HG03439 (cell line): ENCODE data around the gene WFDC10A.
"Not testable (repeated sequence)": the region's sequence is repeated elsewhere in the genome, so short reads cannot be mapped to it uniquely, and the experiment has no call there.

Experiments used
- ATAC-seq: cut with Tn5 transposase; IDR thresholded peaks from one replicate; pipeline ENCODE4 v1.9.1; 2021; ENCODE audit warnings: mild to moderate bottlenecking, moderate library complexity; ENCODE audit not compliant: unreplicated experiment

WFDC10A gene

GRCh38 chr20:45647441-45648050, 18.0 kb downstream of the WFDC10A start:
- no peak for ATAC-seq

GRCh38 chr20:45649312-45649863, 19.8 kb downstream of the WFDC10A start:
- no peak for ATAC-seq

DNA sequence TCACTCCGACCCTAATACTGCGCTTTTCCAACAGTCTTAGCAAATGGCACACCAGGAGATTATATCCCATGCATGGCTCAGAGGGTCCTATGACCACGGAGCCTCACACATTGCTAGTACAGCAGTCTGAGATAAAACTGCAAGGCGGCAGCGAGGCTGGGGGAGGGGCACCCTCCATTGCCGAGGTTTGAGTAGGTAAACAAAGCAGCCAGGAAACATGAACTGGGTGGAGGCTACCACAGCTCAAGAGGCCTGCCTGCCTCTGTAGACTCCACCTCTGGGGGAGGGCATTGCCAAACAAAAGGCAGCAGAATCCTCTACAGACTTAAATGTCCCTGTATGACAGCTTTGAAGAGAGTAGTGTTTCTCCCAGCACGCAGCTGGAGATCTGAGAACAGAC, 22.2 kb downstream of the WFDC10A start:
- ATAC-seq, result not testable (repeated sequence)

- not testable (repeated sequence) for ATAC-seq
These were observed 27.5 kb downstream of the WFDC10A start for GRCh38 chr20:45657038-45657437.

DNA sequence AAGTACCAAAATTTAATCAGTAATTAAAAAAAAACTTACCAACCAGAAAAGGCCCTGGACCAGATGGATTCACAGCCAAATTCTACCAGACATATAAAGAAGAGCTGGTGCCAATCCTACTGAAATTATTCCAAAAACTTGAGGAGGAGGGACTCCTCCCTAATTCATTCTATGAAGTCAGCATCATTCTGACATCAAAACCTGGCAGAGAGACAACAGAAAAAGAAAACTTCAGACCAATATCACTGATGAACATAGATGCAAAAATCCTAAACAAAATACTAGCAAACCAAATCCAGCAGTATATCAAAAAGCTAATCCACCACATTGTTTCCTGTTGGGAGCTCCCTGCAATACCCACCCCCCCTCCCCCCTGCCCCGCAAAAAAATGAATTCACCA, 40.6 kb downstream of the WFDC10A start, which contains the start of gene WFDC11:
Gene WFDC11, minus strand, starts transcription at position 101 of the 400 bp plus-strand sequence. CDS start 19,639 bp downstream, outside the sequence.
- ATAC-seq, result no peak

DNA sequence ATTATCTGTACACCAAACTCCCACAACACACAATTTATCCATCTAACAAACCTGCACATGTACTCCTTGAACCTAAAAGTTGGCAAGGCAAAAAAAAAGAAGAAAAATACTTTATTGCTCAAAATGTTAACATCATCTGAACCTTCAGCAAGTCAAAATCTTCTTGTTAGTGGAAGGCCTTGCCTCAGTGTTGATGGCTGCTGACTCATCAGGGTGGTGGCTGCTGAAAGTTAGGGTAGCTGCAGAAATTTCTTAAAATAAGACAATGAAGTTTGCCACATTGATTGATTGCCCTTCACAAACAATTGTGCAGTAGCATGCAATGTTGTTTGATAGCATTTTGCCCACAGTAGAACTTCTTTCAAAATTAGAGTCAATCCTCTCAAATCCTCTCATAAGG, 43.2 kb downstream of the WFDC10A start:
- no peak for ATAC-seq

- ATAC-seq, result no peak
These were observed 50.1 kb downstream of the WFDC10A start for GRCh38 chr20:45679650-45680049.
